GM18873 (cell line): ENCODE results near the gene RERGL.
"Not testable (repeated sequence)": the region's sequence is repeated elsewhere in the genome, so short reads cannot be mapped to it uniquely, and the experiment has no call there.

Experiments
- ATAC-seq: cut with Tn5 transposase; IDR thresholded peaks from one replicate; pipeline ENCODE4 v1.9.1; 2021; ENCODE audit warnings: mild to moderate bottlenecking, moderate library complexity, moderate number of reproducible peaks; ENCODE audit not compliant: unreplicated experiment, low FRiP score

RERGL gene

DNA sequence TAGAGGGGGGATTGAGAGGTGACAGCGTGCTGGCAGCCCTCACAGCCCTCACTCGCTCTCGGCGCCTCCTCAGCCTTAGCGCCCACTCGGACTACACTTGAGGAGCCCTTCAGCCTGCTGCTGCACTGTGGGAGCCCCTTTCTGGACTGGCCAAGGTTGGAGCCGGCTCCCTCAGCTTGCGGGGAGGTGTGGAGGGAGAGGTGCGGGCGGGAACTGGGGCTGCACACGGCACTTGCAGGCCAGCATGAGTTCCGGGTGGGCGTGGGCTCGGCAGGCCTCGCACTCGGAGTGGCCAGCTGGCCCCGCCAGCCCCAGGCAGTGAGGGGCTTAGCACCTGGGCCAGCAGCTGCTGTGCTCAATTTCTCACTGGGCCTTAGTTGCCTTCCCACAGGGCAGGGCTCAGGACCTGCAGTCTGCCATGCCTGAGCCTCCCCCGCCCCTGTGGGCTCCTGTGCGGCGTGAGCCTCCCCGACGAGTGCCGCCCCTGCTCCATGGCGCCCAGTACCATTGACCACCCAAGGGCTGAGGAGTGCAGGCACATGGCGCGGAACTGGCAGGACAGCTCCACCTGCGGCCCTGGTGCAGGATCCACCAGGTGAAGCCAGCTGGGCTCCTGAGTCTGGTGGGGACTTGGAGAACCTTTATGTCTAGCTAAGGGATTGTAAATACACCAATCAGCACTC lies 49.8 kb downstream of the RERGL start:
- ATAC-seq = not testable (repeated sequence)
